ENCODE results near the gene TTC38. TPM values are rescaled to one million over a fixed set of nuclear protein-coding genes. Genes with fewer than 3 reads are reported as not detected.
A peak's percentile ranks its signal among the peaks of the same experiment; 100 is the strongest.

Gene TTC38
- total RNA-seq, 6 donors from 2014 or later = 23.7 to 84.9 (median 34.3) TPM

GRCh38 chr22:46240073-46240472 is 27.7 kb upstream of the TTC38 start:
- 82 to 94% methylated on average over 2 of the region's 2 CpGs for WGBS, 2 donors
- DNase-seq (no peak), ATAC-seq (ENCODE audit: low FRiP score in 2 of 2) (no peak)
- Histone ChIP-seq H3K4me3 (no peak overlapping the region), H3K4me1 (no peaks in the 10 kb centered on the region), H3K27ac (no peak overlapping the region), H3K9me3 (no peaks in the 10 kb centered on the region), H3K36me3 (peaks cover 8 to 53% (median 24%) of the 10 kb centered on the region in 4 donors), H3K27me3 (no peaks in the 10 kb centered on the region)
- TF ChIP-seq CTCF (IDR thresholded peaks at IDR 0.05) = no peak
- TF ChIP-seq EP300 (IDR thresholded peaks at IDR 0.05) = no peak
- TF ChIP-seq POLR2A (IDR thresholded peaks at IDR 0.05) = no peak
- no peak for TF ChIP-seq POLR2AphosphoS5 (IDR thresholded peaks at IDR 0.05)

- WGBS, 2 donors = 79 to 90% methylated on average over 6 of the region's 6 CpGs
- H3K36me3 ChIP-seq = peaks cover 8 to 49% (median 22%) of the 10 kb centered on the region in 4 donors
- no peaks in the 10 kb centered on the region for H3K27me3 ChIP-seq
- H3K4me3 ChIP-seq = no peak overlapping the region
- H3K27ac ChIP-seq = no peak overlapping the region
- DNase-seq (no peak), ATAC-seq (ENCODE audit: low FRiP score in 2 of 2) (no peak)
- H3K9me3 ChIP-seq = no peaks in the 10 kb centered on the region
- H3K4me1 ChIP-seq = peaks cover 0 to 3% (median 0%) of the 10 kb centered on the region in 4 donors
- no peak for TF ChIP-seq POLR2AphosphoS5 (IDR thresholded peaks at IDR 0.05)
- no peak for TF ChIP-seq CTCF (IDR thresholded peaks at IDR 0.05)
- TF ChIP-seq EP300 (IDR thresholded peaks at IDR 0.05) = no peak
- no peak for TF ChIP-seq POLR2A (IDR thresholded peaks at IDR 0.05)
These were observed 27.3 kb upstream of the TTC38 start for GRCh38 chr22:46240506-46240905.

GRCh38 chr22:46240907-46241306 is 26.9 kb upstream of the TTC38 start:
- no peaks in the 10 kb centered on the region for H3K27me3 ChIP-seq
- no peak for ATAC-seq (ENCODE audit: low FRiP score in 2 of 2)
- H3K9me3 ChIP-seq = no peaks in the 10 kb centered on the region
- no peak for DNase-seq
- H3K36me3 ChIP-seq = peaks cover 5 to 48% (median 19%) of the 10 kb centered on the region in 4 donors
- TF ChIP-seq POLR2AphosphoS5 (IDR thresholded peaks at IDR 0.05) (no peak), POLR2A (IDR thresholded peaks at IDR 0.05) (no peak), CTCF (IDR thresholded peaks at IDR 0.05) (no peak), EP300 (IDR thresholded peaks at IDR 0.05) (no peak)
- no peak overlapping the region for H3K27ac ChIP-seq
- no peak overlapping the region for H3K4me3 ChIP-seq
- 83 to 89% methylated on average over 7 of the region's 7 CpGs for WGBS, 2 donors
- H3K4me1 ChIP-seq = peaks cover 0 to 4% (median 0%) of the 10 kb centered on the region in 4 donors

GRCh38 chr22:46241396-46242007 is 26.3 kb upstream of the TTC38 start:
- no peak for TF ChIP-seq POLR2A (IDR thresholded peaks at IDR 0.05)
- DNase-seq = no peak
- no peak for ATAC-seq (ENCODE audit: low FRiP score in 2 of 2)
- H3K4me1 ChIP-seq = peaks cover 0 to 4% (median 0%) of the 10 kb centered on the region in 4 donors
- H3K36me3 ChIP-seq = peaks cover 5 to 45% (median 16%) of the 10 kb centered on the region in 4 donors
- H3K9me3 ChIP-seq = no peaks in the 10 kb centered on the region
- no peaks in the 10 kb centered on the region for H3K27me3 ChIP-seq
- 73 to 86% methylated on average over 5 of the region's 5 CpGs for WGBS, 2 donors
- H3K27ac ChIP-seq = no peak overlapping the region
- no peak overlapping the region for H3K4me3 ChIP-seq

GRCh38 chr22:46242076-46242475 is 25.7 kb upstream of the TTC38 start:
- 89 to 94% methylated on average over 10 of the region's 10 CpGs for WGBS, 2 donors
- TF ChIP-seq POLR2A (IDR thresholded peaks at IDR 0.05) = no peak
- Histone ChIP-seq H3K27ac (no peak overlapping the region), H3K9me3 (no peaks in the 10 kb centered on the region), H3K27me3 (no peaks in the 10 kb centered on the region), H3K4me1 (peaks cover 0 to 4% (median 0%) of the 10 kb centered on the region in 4 donors), H3K36me3 (peaks cover 5 to 43% (median 14%) of the 10 kb centered on the region in 4 donors), H3K4me3 (no peak overlapping the region)
- ATAC-seq (ENCODE audit: low FRiP score in 2 of 2) = no peak
- DNase-seq = peak in 1 of 2 donors; percentile 56

GRCh38 chr22:46244771-46245170 is 23.0 kb upstream of the TTC38 start:
- TF ChIP-seq EP300 (IDR thresholded peaks at IDR 0.05) = no peak
- Histone ChIP-seq H3K27ac (no peak overlapping the region), H3K9me3 (no peaks in the 10 kb centered on the region), H3K27me3 (no peaks in the 10 kb centered on the region), H3K4me1 (peaks cover 6 to 14% (median 9%) of the 10 kb centered on the region in 4 donors), H3K4me3 (no peak overlapping the region), H3K36me3 (peaks cover 5 to 32% (median 7%) of the 10 kb centered on the region in 4 donors)
- ATAC-seq (ENCODE audit: low FRiP score in 2 of 2) = peak in 1 of 2 donors; percentile 7
- 86 to 97% methylated on average over 5 to 8 of the region's 9 CpGs for WGBS, 2 donors
- DNase-seq = peak in 1 of 2 donors; percentile 69
